ENCODE data around the gene PLEKHG3.

The PLEKHG3 gene

GRCh38 chr14:64737391-64738280, 33.4 kb downstream of the PLEKHG3 start:
- DNase-seq (ENCODE audit: extremely low spot score, insufficient read length, low read depth) (no peak), FAIRE-seq (no peak)

- FAIRE-seq: no peak
- no peak for DNase-seq (ENCODE audit: extremely low spot score, insufficient read length, low read depth)
Observed at GRCh38 chr14:64738281-64738804, 34.1 kb downstream of the PLEKHG3 start.

GRCh38 chr14:64741200-64741599, 37.0 kb downstream of the PLEKHG3 start:
- DNase-seq (ENCODE audit: extremely low spot score, insufficient read length, low read depth) (no peak), FAIRE-seq (no peak)

- DNase-seq (ENCODE audit: extremely low spot score, insufficient read length, low read depth) (no peak), FAIRE-seq (no peak)
Observed at GRCh38 chr14:64741961-64742360, 37.7 kb downstream of the PLEKHG3 start.

- FAIRE-seq (no peak), DNase-seq (ENCODE audit: extremely low spot score, insufficient read length, low read depth) (no peak)
Observed at GRCh38 chr14:64743061-64743460, 38.8 kb downstream of the PLEKHG3 start.

- FAIRE-seq (no peak), DNase-seq (ENCODE audit: extremely low spot score, insufficient read length, low read depth) (no peak)
Observed at GRCh38 chr14:64745511-64746091, 41.4 kb downstream of the PLEKHG3 start.

GRCh38 chr14:64746298-64747250, 42.4 kb downstream of the PLEKHG3 start:
- FAIRE-seq: no peak

GRCh38 chr14:64747327-64747726, 43.1 kb downstream of the PLEKHG3 start:
- DNase-seq (ENCODE audit: extremely low spot score, insufficient read length, low read depth): no peak
- no peak for FAIRE-seq

More at GRCh38 chr14:64746298-64747250, 42.4 kb downstream of the PLEKHG3 start:
- DNase-seq (ENCODE audit: extremely low spot score, insufficient read length, low read depth): no peak

- no peak for FAIRE-seq
- no peak for DNase-seq (ENCODE audit: extremely low spot score, insufficient read length, low read depth)
Observed at GRCh38 chr14:64748521-64748920, 44.3 kb downstream of the PLEKHG3 start.

- DNase-seq (ENCODE audit: extremely low spot score, insufficient read length, low read depth): no peak
- FAIRE-seq: no peak
Observed at GRCh38 chr14:64748995-64749714, 44.9 kb downstream of the PLEKHG3 start.

- DNase-seq (ENCODE audit: extremely low spot score, insufficient read length, low read depth) (no peak), FAIRE-seq (no peak)
Observed at GRCh38 chr14:64752909-64753308, 48.7 kb downstream of the PLEKHG3 start.

GRCh38 chr14:64753374-64753773, 49.1 kb downstream of the PLEKHG3 start:
- FAIRE-seq (no peak), DNase-seq (ENCODE audit: extremely low spot score, insufficient read length, low read depth) (no peak)

- no peak for DNase-seq (ENCODE audit: extremely low spot score, insufficient read length, low read depth)
- no peak for FAIRE-seq
Observed at GRCh38 chr14:64753999-64754398, 49.8 kb downstream of the PLEKHG3 start.

- DNase-seq (ENCODE audit: extremely low spot score, insufficient read length, low read depth) (no peak), FAIRE-seq (no peak)
Observed at GRCh38 chr14:64754685-64755084, 50.5 kb downstream of the PLEKHG3 start.

GRCh38 chr14:64755781-64756221, 51.6 kb downstream of the PLEKHG3 start:
- DNase-seq (ENCODE audit: extremely low spot score, insufficient read length, low read depth) (no peak), FAIRE-seq (no peak)

GRCh38 chr14:64756712-64757111, 52.5 kb downstream of the PLEKHG3 start:
- DNase-seq (ENCODE audit: extremely low spot score, insufficient read length, low read depth) (no peak), FAIRE-seq (no peak)

- DNase-seq (ENCODE audit: extremely low spot score, insufficient read length, low read depth): no peak
- no peak for FAIRE-seq
Observed at GRCh38 chr14:64757601-64758000, 53.4 kb downstream of the PLEKHG3 start.

- FAIRE-seq (no peak), DNase-seq (ENCODE audit: extremely low spot score, insufficient read length, low read depth) (no peak)
Observed at GRCh38 chr14:64758025-64758521, 53.8 kb downstream of the PLEKHG3 start.

All from GM18507 (cell line).